Neutrophil (primary cell): ENCODE data around the gene CBFA2T2.
"Not testable (repeated sequence)": the region's sequence is repeated elsewhere in the genome, so short reads cannot be mapped to it uniquely, and the experiment has no call there.

Experiments
- H3K27ac ChIP-seq: fragments of 200-600 bp; sonication (generic); 2 replicates; pipeline ENCODE4 v1.5.1; 2016; ENCODE audit warnings: mild to moderate bottlenecking, moderate library complexity
- H3K27me3 ChIP-seq: fragments of 200-600 bp; sonication (generic); 2 replicates; pipeline ENCODE4 v1.6.0; 2016; ENCODE audit warnings: mild to moderate bottlenecking
- H3K36me3 ChIP-seq: fragments of 200-600 bp; sonication (generic); 2 replicates; pipeline ENCODE4 v1.5.1; 2017
- H3K4me1 ChIP-seq, 2 experiments: fragments of 200-600 bp in 1 of 2; sonication (generic) in 1 of 2; 1 replicate in 1 of 2; 2 replicates in 1 of 2; pipeline versions ENCODE4 v1.5.1 to v1.6.1; 2013 to 2016; ENCODE audit warnings: low read depth in 1 of 2, low read length in 1 of 2, mild to moderate bottlenecking in 1 of 2, moderate library complexity in 1 of 2; ENCODE audit not compliant: control insufficient read depth in 1 of 2, insufficient read depth in 1 of 2
- H3K4me3 ChIP-seq, 2 experiments: fragments of 200-600 bp in 1 of 2; sonication (generic) in 1 of 2; 1 replicate in 1 of 2; 2 replicates in 1 of 2; pipeline ENCODE4 v1.5.1; 2013 to 2016; ENCODE audit warnings: low read depth in 1 of 2, low read length in 1 of 2, mild to moderate bottlenecking in 1 of 2, moderate library complexity in 1 of 2
- H3K9me3 ChIP-seq: fragments of 200-600 bp; sonication (generic); 2 replicates; pipeline ENCODE4 v1.5.1; 2016
- TF ChIP-seq, protein P1 (sequence below): fragments of 200-600 bp; sonication (generic); IDR thresholded peaks from 2 replicates; pipeline ENCODE4 v1.5.1; 2016; ENCODE audit warnings: antibody characterized with exemption

The CBFA2T2 gene

DNA sequence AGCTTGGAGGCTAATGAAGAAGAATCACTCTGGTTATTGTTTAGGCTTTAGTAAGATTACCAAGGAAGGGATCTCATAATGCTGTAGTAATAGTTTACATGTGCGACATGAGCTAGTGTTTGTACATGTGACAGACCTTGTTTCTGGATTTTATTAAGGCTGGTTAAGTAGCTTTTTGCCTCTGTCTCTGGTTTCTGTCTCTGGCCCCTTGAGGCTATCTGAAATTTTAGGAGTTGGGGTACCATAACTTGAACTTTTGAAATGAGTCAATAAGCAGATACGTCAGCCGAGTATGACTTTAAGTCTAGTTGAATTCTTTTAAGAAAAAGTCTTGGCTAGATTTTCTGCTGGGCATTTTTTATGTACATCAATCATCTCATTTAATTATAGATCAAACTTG, 9.5 kb downstream of the CBFA2T2 start:
- Histone ChIP-seq H3K4me1 (peaks cover 9% of the 10 kb centered on the region in 2 experiments), H3K36me3 (no peaks in the 10 kb centered on the region), H3K27ac (no peak overlapping the region), H3K9me3 (no peaks in the 10 kb centered on the region), H3K4me3 (no peak overlapping the region), H3K27me3 (no peaks in the 10 kb centered on the region)
- TF ChIP-seq, protein P1, sequence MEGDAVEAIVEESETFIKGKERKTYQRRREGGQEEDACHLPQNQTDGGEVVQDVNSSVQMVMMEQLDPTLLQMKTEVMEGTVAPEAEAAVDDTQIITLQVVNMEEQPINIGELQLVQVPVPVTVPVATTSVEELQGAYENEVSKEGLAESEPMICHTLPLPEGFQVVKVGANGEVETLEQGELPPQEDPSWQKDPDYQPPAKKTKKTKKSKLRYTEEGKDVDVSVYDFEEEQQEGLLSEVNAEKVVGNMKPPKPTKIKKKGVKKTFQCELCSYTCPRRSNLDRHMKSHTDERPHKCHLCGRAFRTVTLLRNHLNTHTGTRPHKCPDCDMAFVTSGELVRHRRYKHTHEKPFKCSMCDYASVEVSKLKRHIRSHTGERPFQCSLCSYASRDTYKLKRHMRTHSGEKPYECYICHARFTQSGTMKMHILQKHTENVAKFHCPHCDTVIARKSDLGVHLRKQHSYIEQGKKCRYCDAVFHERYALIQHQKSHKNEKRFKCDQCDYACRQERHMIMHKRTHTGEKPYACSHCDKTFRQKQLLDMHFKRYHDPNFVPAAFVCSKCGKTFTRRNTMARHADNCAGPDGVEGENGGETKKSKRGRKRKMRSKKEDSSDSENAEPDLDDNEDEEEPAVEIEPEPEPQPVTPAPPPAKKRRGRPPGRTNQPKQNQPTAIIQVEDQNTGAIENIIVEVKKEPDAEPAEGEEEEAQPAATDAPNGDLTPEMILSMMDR, result no peak

DNA sequence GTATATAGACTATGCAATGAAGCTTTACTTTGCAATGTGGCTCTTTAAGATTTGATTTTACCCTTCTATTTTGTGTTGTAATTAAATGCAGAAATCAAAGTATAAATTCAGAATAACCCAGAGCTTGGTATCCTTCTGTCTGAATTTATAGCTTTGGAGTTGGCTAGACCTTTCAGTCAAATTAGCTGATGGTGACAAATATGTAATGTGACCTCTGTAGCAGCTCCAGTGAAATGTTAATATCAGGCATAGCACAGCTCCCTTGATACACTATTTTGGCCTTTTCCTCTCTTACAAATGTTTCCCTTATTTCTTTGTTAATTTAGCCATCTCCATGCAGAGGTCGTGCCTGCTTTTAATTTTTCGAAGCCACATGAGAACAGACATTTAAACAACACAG, 11.1 kb downstream of the CBFA2T2 start:
- Histone ChIP-seq H3K4me3 (no peak overlapping the region), H3K27me3 (no peaks in the 10 kb centered on the region), H3K4me1 (peaks cover 9% of the 10 kb centered on the region in 2 experiments), H3K9me3 (no peaks in the 10 kb centered on the region), H3K36me3 (no peaks in the 10 kb centered on the region), H3K27ac (no peak overlapping the region)
- TF ChIP-seq, protein P1, result no peak

DNA sequence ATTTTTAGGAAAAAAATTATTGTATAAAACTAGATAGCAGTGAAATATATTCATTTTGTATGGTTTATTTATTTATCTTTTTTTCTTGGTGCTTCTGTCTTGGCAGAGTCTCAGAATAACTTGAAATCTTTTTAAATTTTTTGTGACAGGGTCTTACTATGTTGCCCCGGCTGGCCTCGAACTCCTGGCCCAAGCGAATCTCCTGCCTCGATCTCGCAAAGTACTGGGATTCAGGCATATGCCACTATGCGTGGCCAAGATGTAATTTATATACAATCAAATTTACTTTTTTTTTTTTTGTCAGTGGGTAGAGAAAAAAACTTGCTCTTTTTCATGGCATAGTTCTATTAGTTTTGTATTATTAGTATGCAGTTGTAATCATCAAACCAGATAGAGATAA, 13.7 kb downstream of the CBFA2T2 start:
- TF ChIP-seq, protein P1, result no peak
- no peaks in the 10 kb centered on the region for H3K4me1 ChIP-seq
- H3K27ac ChIP-seq, result no peak overlapping the region
- no peaks in the 10 kb centered on the region for H3K36me3 ChIP-seq
- no peak overlapping the region for H3K4me3 ChIP-seq
- H3K27me3 ChIP-seq, result no peaks in the 10 kb centered on the region
- no peaks in the 10 kb centered on the region for H3K9me3 ChIP-seq

DNA sequence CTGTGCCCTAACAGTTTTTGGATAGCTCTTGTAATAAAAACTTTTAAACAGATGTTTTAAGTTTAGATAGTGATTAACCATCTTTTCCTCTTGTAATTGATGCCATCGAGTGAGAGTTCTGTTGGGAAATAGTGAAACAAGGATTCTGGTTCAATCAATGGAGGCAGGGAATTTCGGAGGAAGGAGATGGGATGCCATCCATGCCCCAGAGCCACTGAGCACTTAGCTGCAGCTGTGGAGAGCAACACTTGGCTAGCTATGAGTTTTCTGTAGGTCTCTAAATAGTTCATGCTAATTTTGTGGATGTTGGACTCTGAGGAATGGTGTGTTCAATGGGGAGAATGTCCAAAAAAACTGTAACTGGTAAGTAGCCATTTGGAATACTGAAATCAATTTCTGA, 16.7 kb downstream of the CBFA2T2 start:
- TF ChIP-seq, protein P1, result no peak
- H3K27me3 ChIP-seq, result no peaks in the 10 kb centered on the region
- no peaks in the 10 kb centered on the region for H3K36me3 ChIP-seq
- H3K9me3 ChIP-seq, result no peaks in the 10 kb centered on the region
- no peak overlapping the region for H3K27ac ChIP-seq
- H3K4me3 ChIP-seq, result no peak overlapping the region
- H3K4me1 ChIP-seq, result no peaks in the 10 kb centered on the region

DNA sequence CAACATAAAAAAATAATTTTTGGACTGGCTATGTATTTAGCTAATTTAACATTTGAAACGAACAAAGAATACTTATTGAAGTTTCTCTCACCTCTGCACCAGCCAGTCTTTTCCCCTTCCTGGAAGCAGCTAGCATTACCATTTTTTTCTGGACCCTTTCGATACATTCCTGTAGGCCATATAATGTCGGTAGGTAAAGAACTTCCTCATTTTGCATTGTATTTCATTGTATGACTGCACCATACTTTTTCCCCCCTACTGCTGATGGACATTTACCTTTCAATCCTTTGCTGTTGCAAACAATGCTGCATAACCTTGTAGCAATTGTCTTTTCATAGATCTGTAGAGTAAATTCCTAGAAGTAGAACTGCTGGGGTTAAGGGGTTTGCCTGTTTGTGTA, 17.6 kb downstream of the CBFA2T2 start:
- H3K4me3 ChIP-seq, result no peak overlapping the region
- no peaks in the 10 kb centered on the region for H3K9me3 ChIP-seq
- H3K27ac ChIP-seq, result peak overlapping the region; percentile 8
- no peaks in the 10 kb centered on the region for H3K27me3 ChIP-seq
- H3K4me1 ChIP-seq, result no peaks in the 10 kb centered on the region
- no peaks in the 10 kb centered on the region for H3K36me3 ChIP-seq
- TF ChIP-seq, protein P1, result no peak

DNA sequence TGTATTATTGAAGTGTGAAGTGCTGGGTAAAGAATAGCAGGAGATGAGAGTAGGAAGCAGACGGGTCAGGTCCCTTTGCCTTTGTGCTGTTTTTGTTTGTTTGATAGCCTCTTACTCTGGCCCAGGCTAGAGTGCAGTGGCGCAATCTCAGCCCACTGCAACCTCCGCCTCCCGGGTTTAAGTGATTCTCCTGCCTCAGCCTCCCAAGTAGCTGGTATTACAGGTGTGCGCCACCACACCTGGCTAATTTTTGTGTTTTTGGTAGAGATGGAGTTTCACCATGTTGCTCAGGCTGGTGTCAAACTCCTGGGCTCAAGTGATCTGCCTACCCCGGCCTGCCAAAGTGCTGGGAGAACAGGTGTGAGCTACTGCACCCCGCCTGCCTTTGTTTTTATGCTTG, 18.1 kb downstream of the CBFA2T2 start:
- H3K9me3 ChIP-seq, H3K4me3 ChIP-seq, H3K4me1 ChIP-seq, H3K27me3 ChIP-seq, H3K36me3 ChIP-seq: not testable (repeated sequence)
- peak overlapping the region; percentile 8 for H3K27ac ChIP-seq

DNA sequence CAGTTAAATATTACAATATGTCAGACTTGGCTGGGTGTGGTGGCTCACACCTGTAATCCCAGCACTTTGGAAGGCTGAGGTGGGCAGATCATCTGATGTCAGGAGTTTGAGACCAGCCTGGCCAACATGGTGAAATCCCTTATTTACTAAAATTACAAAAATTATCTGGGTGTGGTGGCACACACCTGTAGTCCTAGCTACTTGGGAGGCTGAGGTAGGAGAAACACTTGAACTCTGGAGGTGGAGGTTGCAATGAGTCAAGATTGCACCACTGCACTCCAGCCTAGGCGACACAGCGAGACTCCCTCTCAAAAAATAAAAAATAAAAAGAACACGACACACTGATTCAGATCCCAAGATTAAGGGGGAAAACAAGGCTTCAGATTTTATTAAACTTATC, 19.2 kb downstream of the CBFA2T2 start:
- H3K27ac ChIP-seq, H3K27me3 ChIP-seq, H3K4me1 ChIP-seq, H3K36me3 ChIP-seq, H3K4me3 ChIP-seq, H3K9me3 ChIP-seq: not testable (repeated sequence)

DNA sequence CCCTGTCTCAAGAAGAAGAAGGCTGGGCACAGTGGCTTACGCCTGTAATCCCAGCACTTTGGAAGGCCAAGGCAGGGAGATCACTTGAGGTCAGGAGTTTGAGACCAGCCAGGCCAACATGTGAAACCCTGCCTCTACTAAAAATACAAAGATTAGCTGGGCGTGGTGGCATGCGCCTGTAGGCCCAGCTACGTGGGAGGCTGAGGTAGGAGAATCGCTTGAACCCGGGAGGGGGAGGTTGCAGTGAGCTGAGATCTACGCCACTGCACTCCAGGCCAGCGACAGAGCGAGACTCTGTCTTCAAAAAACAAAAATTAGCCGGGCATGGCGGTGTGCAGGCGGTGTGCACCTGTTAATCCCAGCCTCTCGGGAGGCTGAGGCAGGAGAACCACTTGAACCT, 22.0 kb downstream of the CBFA2T2 start:
- not testable (repeated sequence) for H3K9me3 ChIP-seq, H3K4me1 ChIP-seq, H3K27ac ChIP-seq, H3K27me3 ChIP-seq, H3K36me3 ChIP-seq, H3K4me3 ChIP-seq
